WTC11 (cell line): ENCODE measurements around the gene LAMA3. TPM values are rescaled to one million over a fixed set of nuclear protein-coding genes. Genes with fewer than 3 reads are reported as not detected.

Experiments
- ATAC-seq: fragments of 200-7000 bp; cut with Tn5 transposase; 2 replicates; pipeline ENCODE4 v1.10.0; 2021; ENCODE audit warnings: mild to moderate bottlenecking, moderate library complexity
- CTCF ChIA-PET: fragments of 300-600 bp; sonication (Branson Sonifier 250); formaldehyde crosslinking; loops from one replicate; lab custom pipeline; 2021; ENCODE audit warnings: antibody characterized with exemption; lab: Charles Lee
- POLR2A ChIA-PET: fragments of 350-600 bp; sonication (Branson Sonifier 250); formaldehyde crosslinking; loops from one replicate; lab custom pipeline; 2021; ENCODE audit warnings: antibody characterized with exemption; lab: Charles Lee
- DNase-seq: peaks from one replicate; pipeline ENCODE4 v3.0.0; 2021; ENCODE audit warnings: low spot score
- H3K27ac Mint-ChIP-seq: 2 replicates; pipeline ENCODE4 v1.8.0; 2021; ENCODE audit warnings: mixed read lengths
- H3K27me3 Mint-ChIP-seq: 2 replicates; pipeline ENCODE4 v1.8.0; 2021; ENCODE audit warnings: low read depth, mild to moderate bottlenecking, moderate library complexity, mixed read lengths
- H3K36me3 Mint-ChIP-seq: 2 replicates; pipeline ENCODE4 v1.8.0; 2021; ENCODE audit warnings: mixed read lengths
- H3K4me1 Mint-ChIP-seq: 2 replicates; pipeline ENCODE4 v1.8.0; 2022; ENCODE audit warnings: mixed read lengths
- H3K4me3 Mint-ChIP-seq: 2 replicates; pipeline ENCODE4 v1.8.0; 2021; ENCODE audit warnings: mild to moderate bottlenecking, moderate library complexity, mixed read lengths
- H3K9me3 Mint-ChIP-seq: 2 replicates; pipeline ENCODE4 v1.8.0; 2021; ENCODE audit warnings: mixed read lengths
- ATF1 ChIP-seq: sonication (generic); formaldehyde crosslinking; IDR thresholded peaks from 2 replicates; pipeline ENCODE4 v1.8.1; 2023; ENCODE audit warnings: mild to moderate bottlenecking, moderate library complexity, missing genetic modification reagents
- ELF4 ChIP-seq: sonication (generic); formaldehyde crosslinking; IDR thresholded peaks from 2 replicates; pipeline ENCODE4 v1.8.1; 2022; ENCODE audit warnings: low read depth, mild to moderate bottlenecking, moderate library complexity, missing genetic modification reagents
- ETV6 ChIP-seq: sonication (generic); formaldehyde crosslinking; IDR thresholded peaks from 2 replicates; pipeline ENCODE4 v1.8.1; 2022; ENCODE audit warnings: mild to moderate bottlenecking, missing genetic modification reagents
- GRHL2 ChIP-seq: fragments of 250-450 bp; sonication (Bioruptor Pico); IDR thresholded peaks from 2 replicates; pipeline ENCODE4 v1.8.0; 2022; ENCODE audit warnings: mild to moderate bottlenecking, moderate library complexity; ENCODE audit not compliant: insufficient replicate concordance, severe bottlenecking
- HMGA2 ChIP-seq: fragments of 250-450 bp; sonication (Bioruptor Pico); IDR thresholded peaks from 2 replicates; pipeline ENCODE4 v1.4.0; 2021; ENCODE audit warnings: mild to moderate bottlenecking, moderate library complexity
- JAZF1 ChIP-seq: fragments of 250-450 bp; sonication (Bioruptor Pico); IDR thresholded peaks from 2 replicates; pipeline ENCODE4 v1.9.0; 2021; ENCODE audit warnings: moderate library complexity, mild to moderate bottlenecking, inconsistent platforms
- NFYB ChIP-seq: sonication (generic); formaldehyde crosslinking; conservative IDR thresholded peaks from 2 replicates; pipeline ENCODE4 v1.8.0; 2022; ENCODE audit warnings: low read depth, missing genetic modification reagents
- RORB ChIP-seq: fragments of 250-450 bp; sonication (Bioruptor Pico); IDR thresholded peaks from 2 replicates; pipeline ENCODE4 v1.9.0; 2021; ENCODE audit warnings: mild to moderate bottlenecking
- SOX15 ChIP-seq: fragments of 250-450 bp; sonication (Bioruptor Pico); IDR thresholded peaks from 2 replicates; pipeline ENCODE4 v1.9.0; 2021; ENCODE audit warnings: mild to moderate bottlenecking
- ZBTB21 ChIP-seq: sonication (generic); formaldehyde crosslinking; IDR thresholded peaks from 2 replicates; pipeline ENCODE4 v1.8.1; 2023; ENCODE audit warnings: mild to moderate bottlenecking, missing genetic modification reagents, borderline replicate concordance
- ZNF317 ChIP-seq: sonication (generic); formaldehyde crosslinking; IDR thresholded peaks from 2 replicates; pipeline ENCODE4 v1.8.1; 2023; ENCODE audit warnings: low read depth, mild to moderate bottlenecking, moderate library complexity, missing genetic modification reagents, borderline replicate concordance
- ZNF671 ChIP-seq: fragments of 250-450 bp; sonication (Bioruptor Pico); IDR thresholded peaks from 2 replicates; pipeline ENCODE4 v1.8.0; 2021; ENCODE audit warnings: mild to moderate bottlenecking
- total RNA-seq: library from RNA; stranded (reverse); gene quantifications from 3 replicates; pipeline ENCODE4 v1.2.3, GENCODE V29; 2021
- TF ChIP-seq, protein P1 (sequence below): sonication (generic); formaldehyde crosslinking; conservative IDR thresholded peaks from 2 replicates; pipeline ENCODE4 v1.8.1; 2023; ENCODE audit warnings: mild to moderate bottlenecking, low read depth, missing genetic modification reagents, moderate library complexity
- TF ChIP-seq, protein P2 (sequence below): fragments of 250-450 bp; sonication (Bioruptor Pico); IDR thresholded peaks from 2 replicates; pipeline ENCODE4 v1.8.0; 2021; ENCODE audit warnings: mild to moderate bottlenecking
- TF ChIP-seq, protein P3 (sequence below): sonication (generic); formaldehyde crosslinking; IDR thresholded peaks from 2 replicates; pipeline ENCODE4 v1.8.1; 2023; ENCODE audit warnings: mild to moderate bottlenecking, missing genetic modification reagents, moderate library complexity
- TF ChIP-seq, protein P4 (sequence below): sonication (generic); formaldehyde crosslinking; IDR thresholded peaks from 2 replicates; pipeline ENCODE4 v1.8.0; 2022; ENCODE audit warnings: mild to moderate bottlenecking, missing genetic modification reagents
- TF ChIP-seq, protein P5 (sequence below): sonication (generic); formaldehyde crosslinking; IDR thresholded peaks from 2 replicates; pipeline ENCODE4 v1.8.1; 2022; ENCODE audit warnings: mild to moderate bottlenecking, moderate library complexity, missing genetic modification reagents
- TF ChIP-seq, protein P6 (sequence below): sonication (generic); formaldehyde crosslinking; IDR thresholded peaks from 2 replicates; pipeline ENCODE4 v1.8.1; 2023; ENCODE audit warnings: mild to moderate bottlenecking, missing genetic modification reagents, borderline replicate concordance
- TF ChIP-seq, protein P7 (sequence below): sonication (generic); formaldehyde crosslinking; IDR thresholded peaks from 2 replicates; pipeline ENCODE4 v1.8.0; 2023; ENCODE audit warnings: missing genetic modification reagents

LAMA3 gene
- total RNA-seq, 1 experiment from 2014 or later = 0.83 TPM

DNA sequence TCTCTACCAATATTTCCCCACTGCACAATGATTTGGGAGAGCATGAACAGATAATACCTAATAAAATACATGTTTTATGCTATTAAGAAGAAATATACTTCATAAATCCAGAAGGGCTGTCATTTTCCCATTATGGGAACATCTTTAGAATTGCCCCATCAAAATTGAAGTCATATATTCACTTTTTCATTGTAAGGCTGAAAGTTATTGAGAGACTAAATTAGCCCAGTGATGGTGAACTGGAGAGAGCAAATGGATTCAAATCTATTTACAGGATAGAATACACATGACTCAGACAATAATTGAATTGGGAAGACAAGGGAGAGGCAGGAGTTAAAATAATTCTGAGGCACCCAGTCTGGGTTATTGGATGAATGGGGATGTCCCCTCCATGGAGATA, 245.6 kb downstream of the LAMA3 start (continued):
- TF ChIP-seq, protein P1, sequence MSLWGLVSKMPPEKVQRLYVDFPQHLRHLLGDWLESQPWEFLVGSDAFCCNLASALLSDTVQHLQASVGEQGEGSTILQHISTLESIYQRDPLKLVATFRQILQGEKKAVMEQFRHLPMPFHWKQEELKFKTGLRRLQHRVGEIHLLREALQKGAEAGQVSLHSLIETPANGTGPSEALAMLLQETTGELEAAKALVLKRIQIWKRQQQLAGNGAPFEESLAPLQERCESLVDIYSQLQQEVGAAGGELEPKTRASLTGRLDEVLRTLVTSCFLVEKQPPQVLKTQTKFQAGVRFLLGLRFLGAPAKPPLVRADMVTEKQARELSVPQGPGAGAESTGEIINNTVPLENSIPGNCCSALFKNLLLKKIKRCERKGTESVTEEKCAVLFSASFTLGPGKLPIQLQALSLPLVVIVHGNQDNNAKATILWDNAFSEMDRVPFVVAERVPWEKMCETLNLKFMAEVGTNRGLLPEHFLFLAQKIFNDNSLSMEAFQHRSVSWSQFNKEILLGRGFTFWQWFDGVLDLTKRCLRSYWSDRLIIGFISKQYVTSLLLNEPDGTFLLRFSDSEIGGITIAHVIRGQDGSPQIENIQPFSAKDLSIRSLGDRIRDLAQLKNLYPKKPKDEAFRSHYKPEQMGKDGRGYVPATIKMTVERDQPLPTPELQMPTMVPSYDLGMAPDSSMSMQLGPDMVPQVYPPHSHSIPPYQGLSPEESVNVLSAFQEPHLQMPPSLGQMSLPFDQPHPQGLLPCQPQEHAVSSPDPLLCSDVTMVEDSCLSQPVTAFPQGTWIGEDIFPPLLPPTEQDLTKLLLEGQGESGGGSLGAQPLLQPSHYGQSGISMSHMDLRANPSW (CRISPR knock-in tag) = no peak
- TF ChIP-seq, protein P2, sequence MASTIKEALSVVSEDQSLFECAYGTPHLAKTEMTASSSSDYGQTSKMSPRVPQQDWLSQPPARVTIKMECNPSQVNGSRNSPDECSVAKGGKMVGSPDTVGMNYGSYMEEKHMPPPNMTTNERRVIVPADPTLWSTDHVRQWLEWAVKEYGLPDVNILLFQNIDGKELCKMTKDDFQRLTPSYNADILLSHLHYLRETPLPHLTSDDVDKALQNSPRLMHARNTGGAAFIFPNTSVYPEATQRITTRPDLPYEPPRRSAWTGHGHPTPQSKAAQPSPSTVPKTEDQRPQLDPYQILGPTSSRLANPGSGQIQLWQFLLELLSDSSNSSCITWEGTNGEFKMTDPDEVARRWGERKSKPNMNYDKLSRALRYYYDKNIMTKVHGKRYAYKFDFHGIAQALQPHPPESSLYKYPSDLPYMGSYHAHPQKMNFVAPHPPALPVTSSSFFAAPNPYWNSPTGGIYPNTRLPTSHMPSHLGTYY (CRISPR knock-in tag) = no peak
- no peak for TF ChIP-seq NFYB (CRISPR knock-in tag)
- TF ChIP-seq, protein P3, sequence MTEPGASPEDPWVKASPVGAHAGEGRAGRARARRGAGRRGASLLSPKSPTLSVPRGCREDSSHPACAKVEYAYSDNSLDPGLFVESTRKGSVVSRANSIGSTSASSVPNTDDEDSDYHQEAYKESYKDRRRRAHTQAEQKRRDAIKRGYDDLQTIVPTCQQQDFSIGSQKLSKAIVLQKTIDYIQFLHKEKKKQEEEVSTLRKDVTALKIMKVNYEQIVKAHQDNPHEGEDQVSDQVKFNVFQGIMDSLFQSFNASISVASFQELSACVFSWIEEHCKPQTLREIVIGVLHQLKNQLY (CRISPR knock-in tag) = no peak
- TF ChIP-seq, protein P4, sequence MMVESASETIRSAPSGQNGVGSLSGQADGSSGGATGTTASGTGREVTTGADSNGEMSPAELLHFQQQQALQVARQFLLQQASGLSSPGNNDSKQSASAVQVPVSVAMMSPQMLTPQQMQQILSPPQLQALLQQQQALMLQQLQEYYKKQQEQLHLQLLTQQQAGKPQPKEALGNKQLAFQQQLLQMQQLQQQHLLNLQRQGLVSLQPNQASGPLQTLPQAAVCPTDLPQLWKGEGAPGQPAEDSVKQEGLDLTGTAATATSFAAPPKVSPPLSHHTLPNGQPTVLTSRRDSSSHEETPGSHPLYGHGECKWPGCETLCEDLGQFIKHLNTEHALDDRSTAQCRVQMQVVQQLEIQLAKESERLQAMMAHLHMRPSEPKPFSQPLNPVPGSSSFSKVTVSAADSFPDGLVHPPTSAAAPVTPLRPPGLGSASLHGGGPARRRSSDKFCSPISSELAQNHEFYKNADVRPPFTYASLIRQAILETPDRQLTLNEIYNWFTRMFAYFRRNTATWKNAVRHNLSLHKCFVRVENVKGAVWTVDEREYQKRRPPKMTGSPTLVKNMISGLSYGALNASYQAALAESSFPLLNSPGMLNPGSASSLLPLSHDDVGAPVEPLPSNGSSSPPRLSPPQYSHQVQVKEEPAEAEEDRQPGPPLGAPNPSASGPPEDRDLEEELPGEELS (CRISPR knock-in tag) = no peak

DNA sequence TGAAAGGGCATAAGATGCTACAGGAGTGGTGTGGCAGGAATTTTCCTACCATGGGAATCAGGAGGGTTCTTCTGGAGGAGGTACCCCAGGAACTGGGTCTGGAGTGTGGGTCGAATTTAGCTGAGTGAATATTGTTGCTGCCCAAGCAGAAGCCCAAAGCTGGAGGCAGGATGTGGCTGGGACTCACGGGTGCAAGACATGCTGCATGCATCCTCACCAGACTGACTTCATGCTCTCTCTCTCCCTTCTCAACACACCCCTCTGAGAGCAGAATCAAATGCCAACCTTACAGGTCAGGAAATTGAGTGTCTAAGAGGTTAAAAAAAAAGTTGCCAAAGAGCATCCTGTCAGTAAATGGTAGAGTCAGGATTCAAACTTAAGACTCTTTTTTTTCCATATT, 246.6 kb downstream of the LAMA3 start:
- no peak overlapping the region for H3K4me3 Mint-ChIP-seq
- ATAC-seq (no peak), DNase-seq (no peak)
- ChIA-PET CTCF (no interaction called here), POLR2A (no interaction called here)
- H3K27me3 Mint-ChIP-seq = no peaks in the 10 kb centered on the region
- no peaks in the 10 kb centered on the region for H3K36me3 Mint-ChIP-seq
- no peak overlapping the region for H3K27ac Mint-ChIP-seq
- no peaks in the 10 kb centered on the region for H3K9me3 Mint-ChIP-seq
- peaks cover 10% of the 10 kb centered on the region for H3K4me1 Mint-ChIP-seq
- no peak for TF ChIP-seq ZNF317 (CRISPR knock-in tag)
- no peak for TF ChIP-seq SOX15 (CRISPR knock-in tag)
- no peak for TF ChIP-seq JAZF1 (CRISPR knock-in tag)
- no peak for TF ChIP-seq ELF4
- no peak for TF ChIP-seq GRHL2 (CRISPR knock-in tag)
- TF ChIP-seq HMGA2 (CRISPR knock-in tag) = no peak
- TF ChIP-seq, protein P5, sequence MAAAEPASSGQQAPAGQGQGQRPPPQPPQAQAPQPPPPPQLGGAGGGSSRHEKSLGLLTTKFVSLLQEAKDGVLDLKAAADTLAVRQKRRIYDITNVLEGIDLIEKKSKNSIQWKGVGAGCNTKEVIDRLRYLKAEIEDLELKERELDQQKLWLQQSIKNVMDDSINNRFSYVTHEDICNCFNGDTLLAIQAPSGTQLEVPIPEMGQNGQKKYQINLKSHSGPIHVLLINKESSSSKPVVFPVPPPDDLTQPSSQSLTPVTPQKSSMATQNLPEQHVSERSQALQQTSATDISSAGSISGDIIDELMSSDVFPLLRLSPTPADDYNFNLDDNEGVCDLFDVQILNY (CRISPR knock-in tag) = no peak
- TF ChIP-seq ATF1 (CRISPR knock-in tag) = no peak
- TF ChIP-seq RORB (CRISPR knock-in tag) = no peak
- no peak for TF ChIP-seq ZBTB21 (CRISPR knock-in tag)
- TF ChIP-seq, protein P6, sequence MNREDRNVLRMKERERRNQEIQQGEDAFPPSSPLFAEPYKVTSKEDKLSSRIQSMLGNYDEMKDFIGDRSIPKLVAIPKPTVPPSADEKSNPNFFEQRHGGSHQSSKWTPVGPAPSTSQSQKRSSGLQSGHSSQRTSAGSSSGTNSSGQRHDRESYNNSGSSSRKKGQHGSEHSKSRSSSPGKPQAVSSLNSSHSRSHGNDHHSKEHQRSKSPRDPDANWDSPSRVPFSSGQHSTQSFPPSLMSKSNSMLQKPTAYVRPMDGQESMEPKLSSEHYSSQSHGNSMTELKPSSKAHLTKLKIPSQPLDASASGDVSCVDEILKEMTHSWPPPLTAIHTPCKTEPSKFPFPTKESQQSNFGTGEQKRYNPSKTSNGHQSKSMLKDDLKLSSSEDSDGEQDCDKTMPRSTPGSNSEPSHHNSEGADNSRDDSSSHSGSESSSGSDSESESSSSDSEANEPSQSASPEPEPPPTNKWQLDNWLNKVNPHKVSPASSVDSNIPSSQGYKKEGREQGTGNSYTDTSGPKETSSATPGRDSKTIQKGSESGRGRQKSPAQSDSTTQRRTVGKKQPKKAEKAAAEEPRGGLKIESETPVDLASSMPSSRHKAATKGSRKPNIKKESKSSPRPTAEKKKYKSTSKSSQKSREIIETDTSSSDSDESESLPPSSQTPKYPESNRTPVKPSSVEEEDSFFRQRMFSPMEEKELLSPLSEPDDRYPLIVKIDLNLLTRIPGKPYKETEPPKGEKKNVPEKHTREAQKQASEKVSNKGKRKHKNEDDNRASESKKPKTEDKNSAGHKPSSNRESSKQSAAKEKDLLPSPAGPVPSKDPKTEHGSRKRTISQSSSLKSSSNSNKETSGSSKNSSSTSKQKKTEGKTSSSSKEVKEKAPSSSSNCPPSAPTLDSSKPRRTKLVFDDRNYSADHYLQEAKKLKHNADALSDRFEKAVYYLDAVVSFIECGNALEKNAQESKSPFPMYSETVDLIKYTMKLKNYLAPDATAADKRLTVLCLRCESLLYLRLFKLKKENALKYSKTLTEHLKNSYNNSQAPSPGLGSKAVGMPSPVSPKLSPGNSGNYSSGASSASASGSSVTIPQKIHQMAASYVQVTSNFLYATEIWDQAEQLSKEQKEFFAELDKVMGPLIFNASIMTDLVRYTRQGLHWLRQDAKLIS (CRISPR knock-in tag) = no peak
- TF ChIP-seq ZNF671 (CRISPR knock-in tag) = no peak
- TF ChIP-seq, protein P7, sequence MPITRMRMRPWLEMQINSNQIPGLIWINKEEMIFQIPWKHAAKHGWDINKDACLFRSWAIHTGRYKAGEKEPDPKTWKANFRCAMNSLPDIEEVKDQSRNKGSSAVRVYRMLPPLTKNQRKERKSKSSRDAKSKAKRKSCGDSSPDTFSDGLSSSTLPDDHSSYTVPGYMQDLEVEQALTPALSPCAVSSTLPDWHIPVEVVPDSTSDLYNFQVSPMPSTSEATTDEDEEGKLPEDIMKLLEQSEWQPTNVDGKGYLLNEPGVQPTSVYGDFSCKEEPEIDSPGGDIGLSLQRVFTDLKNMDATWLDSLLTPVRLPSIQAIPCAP = no peak
- no peak for TF ChIP-seq ETV6 (CRISPR knock-in tag)
